Omental fat pad (tissue), 4 donors: Measurements from ENCODE around the gene KIAA0930. TPM values are rescaled to one million over a fixed set of nuclear protein-coding genes. Genes with fewer than 3 reads are reported as not detected.

ENCODE experiments used
- ATAC-seq: fragments of 150-250 bp; one replicate; pipeline ENCODE4 v1.9.1; 2016; ENCODE audit warnings: mild to moderate bottlenecking, moderate library complexity; ENCODE audit not compliant: low FRiP score
- DNase-seq: peaks from one replicate; pipeline ENCODE4 v3.0.0-alpha.2; 2019; ENCODE audit warnings: low spot score
- total RNA-seq, 4 donors: library from RNA; depleted of rRNA; stranded (reverse); fragments of >200 nt; gene quantifications; one replicate each; pipeline ENCODE4 v1.1.0, GENCODE V29; 2016
- TF ChIP-seq, protein P1 (sequence below), 3 donors: fragments of 450-650 bp; IDR thresholded peaks; one replicate each; pipeline ENCODE4 v1.5.1; 2016 to 2017; ENCODE audit warnings: antibody characterized with exemption in 3 of 3, mild to moderate bottlenecking in 3 of 3, moderate library complexity in 2 of 3

The KIAA0930 gene
- total RNA-seq, 4 donors from 2014 or later, result 27.4 to 58.8 (median 50.2) TPM

DNA sequence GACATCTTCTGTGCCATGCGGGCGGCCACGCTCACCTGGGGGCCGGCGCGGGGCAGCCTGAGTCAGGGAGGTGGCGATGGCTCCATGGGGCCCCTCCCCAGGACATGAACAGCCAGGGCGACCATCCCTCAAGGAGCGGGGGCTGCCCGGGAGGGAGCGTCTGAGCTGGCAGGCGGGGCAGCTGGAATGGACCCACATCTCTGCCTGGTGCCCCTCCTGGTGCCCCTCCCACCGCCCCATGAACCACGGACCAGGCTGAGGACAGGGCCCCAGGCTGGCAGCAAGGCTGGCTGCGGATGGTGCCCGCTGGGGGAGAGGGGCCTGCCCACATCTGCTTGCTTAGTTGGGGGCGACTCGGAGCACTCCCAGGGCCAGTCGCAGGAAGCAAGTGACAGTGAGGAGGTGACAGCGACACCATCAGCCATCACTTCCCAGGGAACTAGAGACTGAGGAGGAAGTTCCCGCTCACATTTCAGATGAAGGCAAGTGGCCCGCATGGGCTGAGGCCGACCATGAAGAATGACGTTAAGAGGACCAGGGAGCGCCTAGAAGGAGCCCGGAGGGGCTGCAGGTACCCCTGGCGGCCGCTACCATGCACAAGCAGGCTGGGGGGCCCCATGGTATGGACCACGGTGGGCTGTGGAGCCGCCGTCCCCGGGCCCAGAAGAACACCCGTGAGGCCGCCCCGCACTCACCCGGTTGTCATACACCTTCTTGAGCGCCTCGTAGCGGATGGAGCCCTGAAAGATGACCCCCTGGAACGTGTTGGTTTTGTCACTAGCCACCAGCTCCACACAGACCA is 37.3 kb downstream of the KIAA0930 start:
- DNase-seq, result no peak
- TF ChIP-seq, protein P1, sequence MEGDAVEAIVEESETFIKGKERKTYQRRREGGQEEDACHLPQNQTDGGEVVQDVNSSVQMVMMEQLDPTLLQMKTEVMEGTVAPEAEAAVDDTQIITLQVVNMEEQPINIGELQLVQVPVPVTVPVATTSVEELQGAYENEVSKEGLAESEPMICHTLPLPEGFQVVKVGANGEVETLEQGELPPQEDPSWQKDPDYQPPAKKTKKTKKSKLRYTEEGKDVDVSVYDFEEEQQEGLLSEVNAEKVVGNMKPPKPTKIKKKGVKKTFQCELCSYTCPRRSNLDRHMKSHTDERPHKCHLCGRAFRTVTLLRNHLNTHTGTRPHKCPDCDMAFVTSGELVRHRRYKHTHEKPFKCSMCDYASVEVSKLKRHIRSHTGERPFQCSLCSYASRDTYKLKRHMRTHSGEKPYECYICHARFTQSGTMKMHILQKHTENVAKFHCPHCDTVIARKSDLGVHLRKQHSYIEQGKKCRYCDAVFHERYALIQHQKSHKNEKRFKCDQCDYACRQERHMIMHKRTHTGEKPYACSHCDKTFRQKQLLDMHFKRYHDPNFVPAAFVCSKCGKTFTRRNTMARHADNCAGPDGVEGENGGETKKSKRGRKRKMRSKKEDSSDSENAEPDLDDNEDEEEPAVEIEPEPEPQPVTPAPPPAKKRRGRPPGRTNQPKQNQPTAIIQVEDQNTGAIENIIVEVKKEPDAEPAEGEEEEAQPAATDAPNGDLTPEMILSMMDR (IDR thresholded peaks at IDR 0.05), result no peak
- no peak for ATAC-seq

DNA sequence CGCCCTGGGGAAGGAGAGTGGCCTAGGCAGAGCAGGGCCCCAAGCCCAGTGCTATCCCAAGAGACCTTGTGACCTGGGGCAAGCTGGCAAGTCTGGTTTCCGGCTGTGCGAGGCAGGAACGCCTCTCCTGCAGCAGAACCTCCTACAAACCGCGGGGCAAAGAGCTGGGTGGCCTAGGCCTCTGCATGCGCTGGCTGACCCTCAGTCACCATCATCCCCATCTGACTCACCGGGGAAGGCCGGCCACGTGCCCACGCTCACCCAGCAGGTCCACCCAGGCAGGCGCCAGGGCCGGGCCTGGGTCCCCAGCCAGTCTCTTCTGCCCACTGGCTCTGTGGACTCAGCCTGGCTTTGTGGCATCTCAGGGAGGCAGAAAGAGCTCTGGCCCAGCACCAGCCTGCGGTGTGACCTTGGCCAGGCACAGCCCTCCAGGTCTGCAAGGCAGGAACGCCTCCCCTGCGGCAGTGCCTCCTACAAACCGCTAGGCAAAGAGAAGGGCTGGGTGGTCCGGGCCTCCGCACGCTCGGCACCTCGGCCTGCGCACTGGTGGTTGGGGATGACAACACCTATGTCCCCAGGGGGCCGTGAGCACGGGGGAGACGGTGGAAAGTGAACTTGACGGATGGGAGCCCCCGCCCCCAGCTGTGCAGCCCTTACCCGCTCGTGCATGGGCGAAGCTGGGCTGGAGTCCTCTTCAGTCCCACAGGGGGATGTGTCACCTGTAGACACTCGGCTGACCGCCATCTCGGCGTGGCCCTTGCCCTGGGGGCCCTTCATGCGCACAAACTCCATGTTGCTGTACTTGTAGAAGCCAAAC is 38.2 kb downstream of the KIAA0930 start:
- TF ChIP-seq, protein P1 (IDR thresholded peaks at IDR 0.05), result no peak
- ATAC-seq (no peak), DNase-seq (no peak)

GRCh38 chr22:45201678-45202332 is 38.9 kb downstream of the KIAA0930 start:
- ATAC-seq (no peak), DNase-seq (no peak)
- TF ChIP-seq, protein P1 (IDR thresholded peaks at IDR 0.05), result no peak

- ATAC-seq (no peak), DNase-seq (no peak)
- TF ChIP-seq, protein P1 (IDR thresholded peaks at IDR 0.05), result no peak
Observed at GRCh38 chr22:45200860-45201511, 39.7 kb downstream of the KIAA0930 start.

GRCh38 chr22:45200230-45200629 is 40.5 kb downstream of the KIAA0930 start:
- DNase-seq (no peak), ATAC-seq (no peak)
- TF ChIP-seq, protein P1 (IDR thresholded peaks at IDR 0.05), result no peak

GRCh38 chr22:45199723-45200122 is 41.0 kb downstream of the KIAA0930 start:
- ATAC-seq (no peak), DNase-seq (no peak)
- TF ChIP-seq, protein P1 (IDR thresholded peaks at IDR 0.05), result no peak
